ENCODE results near the gene SYT3. TPM values are rescaled to one million over a fixed set of nuclear protein-coding genes. Genes with fewer than 3 reads are reported as not detected.

The SYT3 gene
- total RNA-seq, 2 experiments from 2014 or later = 1.4 to 1.9 TPM

Other genes starting within 250 kb of the SYT3 start
- gene SPIB, start 220.9 kb downstream of the SYT3 start, total RNA-seq = 1 to 10 TPM; 1.6 TPM
- gene MYBPC2, start 207.0 kb downstream of the SYT3 start, total RNA-seq = under 1 TPM; 0.12 to 0.45 TPM
- 10 to 100 TPM; 49.7 to 50.1 TPM for gene EMC10, start 163.4 kb downstream of the SYT3 start, total RNA-seq
- under 1 TPM; 0.52 to 0.90 TPM for gene GARIN5A, start 163.0 kb downstream of the SYT3 start, total RNA-seq
- gene JOSD2, start 128.7 kb downstream of the SYT3 start, total RNA-seq = 10 to 100 TPM; 26.2 to 27.0 TPM
- not detected for gene ASPDH, start 126.0 kb downstream of the SYT3 start, total RNA-seq
- not detected for gene LRRC4B, start 71.4 kb downstream of the SYT3 start, total RNA-seq
- 1 to 10 TPM; 2.6 to 2.9 TPM for gene C19orf81, start 9.6 kb upstream of the SYT3 start, total RNA-seq
- under 1 TPM; 0.04 to 0.12 TPM for gene SHANK1, start 79.9 kb upstream of the SYT3 start, total RNA-seq
- gene CLEC11A, start 83.5 kb upstream of the SYT3 start, total RNA-seq = 1 to 10 TPM; 2.2 to 3.1 TPM
- not detected for gene GPR32, start 130.6 kb upstream of the SYT3 start, total RNA-seq
- gene ACP4, start 150.5 kb upstream of the SYT3 start, total RNA-seq = not detected
- 1 to 10 TPM in 1 of 2 experiments, under 1 TPM in 1; 0.60 to 1.1 TPM for gene KLK1, start 183.9 kb upstream of the SYT3 start, total RNA-seq
- not detected for gene KLK15, start 193.7 kb upstream of the SYT3 start, total RNA-seq
- gene KLK3, start 215.0 kb upstream of the SYT3 start, total RNA-seq = not detected
- gene KLK2, start 233.6 kb upstream of the SYT3 start, total RNA-seq = under 1 TPM; 0.38 to 0.45 TPM

Data from activated naive CD8-positive, alpha-beta T cell treated with anti-CD3 and anti-CD28 coated beads for 36 hours (primary cell).